K562 (cell line): ENCODE results near the gene DGCR6L. TPM values are rescaled to one million over a fixed set of nuclear protein-coding genes. Genes with fewer than 3 reads are reported as not detected.

Experiments
- ADNP ChIP-seq: fragments of 200-800 bp; sonication (Bioruptor generic); IDR thresholded peaks from 2 replicates; pipeline ENCODE4 v1.6.1; 2016; ENCODE audit warnings: missing genetic modification characterization, missing compliant biosample characterization
- AFF4 ChIP-seq: sonication (generic); formaldehyde crosslinking; IDR thresholded peaks from 2 replicates; pipeline ENCODE4 v1.8.0; 2023; ENCODE audit warnings: mild to moderate bottlenecking, missing genetic modification reagents
- BRF1 ChIP-seq: IDR thresholded peaks from 3 replicates; pipeline ENCODE4 v1.6.1; 2011; ENCODE audit warnings: borderline replicate concordance, mild to moderate bottlenecking; ENCODE audit not compliant: insufficient read length; ENCODE audit errors: extremely low read depth
- DMBX1 ChIP-seq: fragments of 250-450 bp; sonication (Bioruptor Pico); IDR thresholded peaks from 2 replicates; pipeline ENCODE4 v1.8.0; 2022; ENCODE audit warnings: inconsistent platforms, mild to moderate bottlenecking, moderate library complexity, borderline replicate concordance
- ELF4 ChIP-seq: fragments of 450-650 bp; formaldehyde crosslinking; IDR thresholded peaks from 2 replicates; pipeline ENCODE4 v1.4.0; 2022; ENCODE audit warnings: missing genetic modification characterization
- IRF2 ChIP-seq: sonication (generic); formaldehyde crosslinking; IDR thresholded peaks from 2 replicates; pipeline ENCODE4 v1.8.1; 2022; ENCODE audit warnings: mild to moderate bottlenecking, missing genetic modification reagents
- POLR2A ChIP-seq: fragments of 450-650 bp; conservative IDR thresholded peaks from 2 replicates; pipeline ENCODE4 v1.6.1; 2016
- STAG1 ChIP-seq: sonication (generic); formaldehyde crosslinking; IDR thresholded peaks from 2 replicates; pipeline ENCODE4 v1.5.0; 2020; ENCODE audit warnings: missing genetic modification reagents, borderline replicate concordance
- TBP ChIP-seq: optimal IDR thresholded peaks from 2 replicates; pipeline ENCODE3; 2011; ENCODE audit warnings: low read depth, low read length, improper control_type of control experiment
- ZNF121 ChIP-seq: sonication (generic); formaldehyde crosslinking; conservative IDR thresholded peaks from 2 replicates; pipeline ENCODE4 v1.8.0; 2022; ENCODE audit warnings: missing genetic modification reagents
- ZNF224 ChIP-seq: sonication (generic); formaldehyde crosslinking; IDR thresholded peaks from 2 replicates; pipeline ENCODE4 v1.8.0; 2022; ENCODE audit warnings: mild to moderate bottlenecking, missing genetic modification reagents
- polyA plus RNA-seq, 8 experiments: library from polyadenylated mRNA; depleted of rRNA in 4 of 8; stranded (reverse) in 5 of 8; unstranded in 3 of 8; fragments of >200 nt; fragmentation: Nextera tagmentation in 2 of 8; fragmentation: Illumina TruSeq in 1 of 8; extraction: Ambion mirVana in 2 of 8; extraction: Trizol in 1 of 8; gene quantifications; 2 replicates each; pipeline versions ENCODE4 v1.2.1 to v1.2.3, GENCODE V29; 2011 to 2014; ENCODE audit warnings: inconsistent platforms in 1 of 8, missing spikeins in 1 of 8
- total RNA-seq, 7 experiments: library from RNA; depleted of rRNA in 6 of 7; stranded (reverse); fragments of >200 nt in 6 of 7; fragmentation: Illumina TruSeq in 2 of 7; extraction: Trizol in 2 of 7; gene quantifications; 2 replicates each; pipeline versions ENCODE4 v1.2.1 to v1.2.3, GENCODE V29; 2011 to 2021; ENCODE audit warnings: low replicate concordance in 1 of 7
- TF ChIP-seq, protein P1 (sequence below): IDR thresholded peaks from 2 replicates; pipeline ENCODE4 v1.6.1; 2014; ENCODE audit warnings: antibody characterized with exemption
- TF ChIP-seq, protein P2 (sequence below): fragments of 250-450 bp; sonication (Bioruptor Pico); IDR thresholded peaks from 2 replicates; pipeline ENCODE4 v1.5.0; 2020; ENCODE audit warnings: mild to moderate bottlenecking
- TF ChIP-seq, protein P3 (sequence below): sonication (generic); formaldehyde crosslinking; IDR thresholded peaks from 2 replicates; pipeline ENCODE4 v1.8.0; 2022; ENCODE audit warnings: mild to moderate bottlenecking, missing genetic modification reagents
- TF ChIP-seq, protein P4 (sequence below): sonication (generic); formaldehyde crosslinking; IDR thresholded peaks from 2 replicates; pipeline ENCODE4 v1.8.0; 2022; ENCODE audit warnings: mild to moderate bottlenecking, low read depth, missing genetic modification reagents

DGCR6L gene
- total and polyA plus RNA-seq, 9 of the 15 experiments (the other 6 are each of a cell fraction or from before 2014, with no cell fraction given) = 3.6 to 151 (median 51.0) TPM

GRCh38 chr22:20268279-20269012 is 51.4 kb downstream of the DGCR6L start, which contains the start of gene RTN4R (continued):
- TF ChIP-seq POLR2A (no peak), ELF4 (CRISPR knock-in tag) (no peak), IRF2 (CRISPR knock-in tag) (no peak), ZNF224 (CRISPR knock-in tag) (0 out of 2 replicates have a peak, but pooled peaks have one; percentile 50), AFF4 (CRISPR knock-in tag) (no peak), BRF1 (no peak), ADNP (no peak), DMBX1 (CRISPR knock-in tag) (no peak), STAG1 (CRISPR knock-in tag) (peak; percentile 86), ZNF121 (CRISPR knock-in tag) (no peak), TBP (peak; percentile 24)
- TF ChIP-seq, protein P1, sequence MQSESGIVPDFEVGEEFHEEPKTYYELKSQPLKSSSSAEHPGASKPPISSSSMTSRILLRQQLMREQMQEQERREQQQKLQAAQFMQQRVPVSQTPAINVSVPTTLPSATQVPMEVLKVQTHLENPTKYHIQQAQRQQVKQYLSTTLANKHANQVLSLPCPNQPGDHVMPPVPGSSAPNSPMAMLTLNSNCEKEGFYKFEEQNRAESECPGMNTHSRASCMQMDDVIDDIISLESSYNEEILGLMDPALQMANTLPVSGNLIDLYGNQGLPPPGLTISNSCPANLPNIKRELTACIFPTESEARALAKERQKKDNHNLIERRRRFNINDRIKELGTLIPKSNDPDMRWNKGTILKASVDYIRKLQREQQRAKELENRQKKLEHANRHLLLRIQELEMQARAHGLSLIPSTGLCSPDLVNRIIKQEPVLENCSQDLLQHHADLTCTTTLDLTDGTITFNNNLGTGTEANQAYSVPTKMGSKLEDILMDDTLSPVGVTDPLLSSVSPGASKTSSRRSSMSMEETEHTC = peak; percentile 25; the same call in 1 of the 2 replicates
- TF ChIP-seq, protein P2, sequence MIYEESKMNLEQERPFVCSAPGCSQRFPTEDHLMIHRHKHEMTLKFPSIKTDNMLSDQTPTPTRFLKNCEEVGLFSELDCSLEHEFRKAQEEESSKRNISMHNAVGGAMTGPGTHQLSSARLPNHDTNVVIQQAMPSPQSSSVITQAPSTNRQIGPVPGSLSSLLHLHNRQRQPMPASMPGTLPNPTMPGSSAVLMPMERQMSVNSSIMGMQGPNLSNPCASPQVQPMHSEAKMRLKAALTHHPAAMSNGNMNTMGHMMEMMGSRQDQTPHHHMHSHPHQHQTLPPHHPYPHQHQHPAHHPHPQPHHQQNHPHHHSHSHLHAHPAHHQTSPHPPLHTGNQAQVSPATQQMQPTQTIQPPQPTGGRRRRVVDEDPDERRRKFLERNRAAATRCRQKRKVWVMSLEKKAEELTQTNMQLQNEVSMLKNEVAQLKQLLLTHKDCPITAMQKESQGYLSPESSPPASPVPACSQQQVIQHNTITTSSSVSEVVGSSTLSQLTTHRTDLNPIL (CRISPR knock-in tag) = no peak
- TF ChIP-seq, protein P3, sequence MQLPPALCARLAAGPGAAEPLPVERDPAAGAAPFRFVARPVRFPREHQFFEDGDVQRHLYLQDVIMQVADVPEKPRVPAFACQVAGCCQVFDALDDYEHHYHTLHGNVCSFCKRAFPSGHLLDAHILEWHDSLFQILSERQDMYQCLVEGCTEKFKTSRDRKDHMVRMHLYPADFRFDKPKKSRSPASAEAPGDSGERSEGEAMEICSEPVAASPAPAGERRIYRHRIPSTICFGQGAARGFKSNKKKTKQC (CRISPR knock-in tag) = peak; percentile 54
- TF ChIP-seq, protein P4, sequence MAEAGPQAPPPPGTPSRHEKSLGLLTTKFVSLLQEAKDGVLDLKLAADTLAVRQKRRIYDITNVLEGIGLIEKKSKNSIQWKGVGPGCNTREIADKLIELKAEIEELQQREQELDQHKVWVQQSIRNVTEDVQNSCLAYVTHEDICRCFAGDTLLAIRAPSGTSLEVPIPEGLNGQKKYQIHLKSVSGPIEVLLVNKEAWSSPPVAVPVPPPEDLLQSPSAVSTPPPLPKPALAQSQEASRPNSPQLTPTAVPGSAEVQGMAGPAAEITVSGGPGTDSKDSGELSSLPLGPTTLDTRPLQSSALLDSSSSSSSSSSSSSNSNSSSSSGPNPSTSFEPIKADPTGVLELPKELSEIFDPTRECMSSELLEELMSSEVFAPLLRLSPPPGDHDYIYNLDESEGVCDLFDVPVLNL = no peak
